ENCODE measurements around the gene DHRSX. TPM values are rescaled to one million over a fixed set of nuclear protein-coding genes. Genes with fewer than 3 reads are reported as not detected.

The DHRSX gene
- polyA plus RNA-seq, 2 of the 4 experiments (the other 2 are of a cell fraction), result 32.1 to 56.3 TPM

GRCh38 chrX:2446815-2447214, 54.0 kb downstream of the DHRSX start:
- Histone ChIP-seq H3K9me3 (no peaks in the 10 kb centered on the region), H3K27ac (no peak overlapping the region), H3K4me3 (no peak overlapping the region), H3K4me1 (peaks cover 10% of the 10 kb centered on the region; the same call in 1 of the 3 replicates), H3K4me2 (no peak overlapping the region)
- ATAC-seq, result no peak
- TF ChIP-seq, protein P1, sequence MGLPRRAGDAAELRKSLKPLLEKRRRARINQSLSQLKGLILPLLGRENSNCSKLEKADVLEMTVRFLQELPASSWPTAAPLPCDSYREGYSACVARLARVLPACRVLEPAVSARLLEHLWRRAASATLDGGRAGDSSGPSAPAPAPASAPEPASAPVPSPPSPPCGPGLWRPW (IDR thresholded peaks at IDR 0.05), result no peak
- no peak for TF ChIP-seq ZSCAN20 (CRISPR knock-in tag; IDR thresholded peaks at IDR 0.05)
- no peak for TF ChIP-seq MAFK (IDR thresholded peaks at IDR 0.05; ENCODE audit: partially characterized antibody)
- no peak for TF ChIP-seq PBX3 (IDR thresholded peaks at IDR 0.05)
- no peak for TF ChIP-seq SREBF2 (IDR thresholded peaks at IDR 0.05)
- no peak for TF ChIP-seq ZC3H11A (IDR thresholded peaks at IDR 0.05)
- no peak for TF ChIP-seq RAD21 (conservative IDR thresholded peaks at IDR 0.05 in 1 of 2, IDR thresholded peaks at IDR 0.05 in 1 of 2)
- TF ChIP-seq FOSL2 (IDR thresholded peaks at IDR 0.05), result no peak
- no peak for TF ChIP-seq FOSL2 (CRISPR knock-in tag; IDR thresholded peaks at IDR 0.05)
- no peak for TF ChIP-seq KDM5A (IDR thresholded peaks at IDR 0.05)
- no peak for TF ChIP-seq ESRRA (IDR thresholded peaks at IDR 0.05; ENCODE audit: borderline replicate concordance, low read length)
- no peak for TF ChIP-seq KDM1A (IDR thresholded peaks at IDR 0.05; ENCODE audit: low read depth)
- no peak for TF ChIP-seq CBX2 (IDR thresholded peaks at IDR 0.05; ENCODE audit: borderline replicate concordance, low read depth)
- no peak for TF ChIP-seq ZFP36 (IDR thresholded peaks at IDR 0.05; ENCODE audit: borderline replicate concordance, partially characterized antibody)
- TF ChIP-seq FOSB (CRISPR knock-in tag; IDR thresholded peaks at IDR 0.05), result no peak
- FAIRE-seq, result no peak
- 96% methylated on average over 14 of the region's 14 CpGs for WGBS (ENCODE audit: missing lambda C conversion rate)
- ChIA-PET POLR2A (no interaction called here), CTCF (no interaction called here)
- no peak for DNase-seq (ENCODE audit: low read depth in 1 of 2, low spot score in 1 of 2)

GRCh38 chrX:2445662-2446623, 54.8 kb downstream of the DHRSX start:
- ChIA-PET POLR2A (no interaction called here), CTCF (no interaction called here)
- DNase-seq (ENCODE audit: low read depth in 1 of 2, low spot score in 1 of 2), result peak in 1 of 2 experiments; percentile 72
- no peak overlapping the region for H3K27ac ChIP-seq
- peaks cover under 1% of the 10 kb centered on the region; the same call in 1 of the 3 replicates for H3K4me1 ChIP-seq
- TF ChIP-seq NFE2L2 (conservative IDR thresholded peaks at IDR 0.05; ENCODE audit: low read length), result no peak
- TF ChIP-seq ZSCAN20 (CRISPR knock-in tag; IDR thresholded peaks at IDR 0.05), result no peak
- no peak for TF ChIP-seq PBX3 (IDR thresholded peaks at IDR 0.05)
- no peak for TF ChIP-seq EHMT2 (IDR thresholded peaks at IDR 0.05; ENCODE audit: low read depth)
- TF ChIP-seq CHD4 (IDR thresholded peaks at IDR 0.05; ENCODE audit: borderline replicate concordance), result no peak
- TF ChIP-seq FOSL2 (IDR thresholded peaks at IDR 0.05), result no peak
- TF ChIP-seq FOSL2 (CRISPR knock-in tag; IDR thresholded peaks at IDR 0.05), result no peak
- TF ChIP-seq SMC3 (IDR thresholded peaks at IDR 0.05), result no peak
- H3K4me2 ChIP-seq, result no peak overlapping the region
- H3K9me3 ChIP-seq, result no peaks in the 10 kb centered on the region
- no peak; a peak in 1 of 6 replicates for ATAC-seq
- WGBS (ENCODE audit: missing lambda C conversion rate), result 92% methylated on average over 31 of the region's 31 CpGs
- no peak overlapping the region for H3K4me3 ChIP-seq
- no peak for FAIRE-seq

DNA sequence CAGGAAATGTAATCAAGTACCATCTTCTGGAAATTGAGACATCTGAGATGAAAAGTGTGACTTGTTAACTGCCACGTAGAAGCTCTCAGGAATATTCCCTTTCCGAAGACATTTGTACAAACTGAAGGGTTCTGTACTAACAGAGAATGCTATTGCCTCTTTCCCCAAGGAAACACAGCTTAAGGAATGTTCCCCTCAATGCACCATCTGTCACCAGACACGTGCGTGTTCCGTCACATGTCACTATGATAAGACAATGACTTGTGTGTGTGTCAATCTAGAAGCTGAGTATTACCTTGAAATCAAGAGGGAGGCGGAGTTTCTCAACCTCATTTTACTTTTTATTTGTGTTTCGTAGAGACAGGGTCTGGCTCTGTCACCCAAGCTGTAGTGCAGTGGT, 58.1 kb downstream of the DHRSX start:
- TF ChIP-seq POLR2AphosphoS2 (conservative IDR thresholded peaks at IDR 0.05; ENCODE audit: low read length), result no peak
- TF ChIP-seq CBX8 (IDR thresholded peaks at IDR 0.05), result no peak
- no peak for TF ChIP-seq NR3C1 (IDR thresholded peaks at IDR 0.05)
- TF ChIP-seq, protein P2, sequence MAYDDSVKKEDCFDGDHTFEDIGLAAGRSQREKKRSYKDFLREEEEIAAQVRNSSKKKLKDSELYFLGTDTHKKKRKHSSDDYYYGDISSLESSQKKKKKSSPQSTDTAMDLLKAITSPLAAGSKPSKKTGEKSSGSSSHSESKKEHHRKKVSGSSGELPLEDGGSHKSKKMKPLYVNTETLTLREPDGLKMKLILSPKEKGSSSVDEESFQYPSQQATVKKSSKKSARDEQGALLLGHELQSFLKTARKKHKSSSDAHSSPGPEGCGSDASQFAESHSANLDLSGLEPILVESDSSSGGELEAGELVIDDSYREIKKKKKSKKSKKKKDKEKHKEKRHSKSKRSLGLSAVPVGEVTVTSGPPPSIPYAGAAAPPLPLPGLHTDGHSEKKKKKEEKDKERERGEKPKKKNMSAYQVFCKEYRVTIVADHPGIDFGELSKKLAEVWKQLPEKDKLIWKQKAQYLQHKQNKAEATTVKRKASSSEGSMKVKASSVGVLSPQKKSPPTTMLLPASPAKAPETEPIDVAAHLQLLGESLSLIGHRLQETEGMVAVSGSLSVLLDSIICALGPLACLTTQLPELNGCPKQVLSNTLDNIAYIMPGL (CRISPR knock-in tag; IDR thresholded peaks at IDR 0.05; ENCODE audit: borderline replicate concordance), result no peak
- TF ChIP-seq EHF (CRISPR knock-in tag; IDR thresholded peaks at IDR 0.05), result no peak
- TF ChIP-seq KDM5A (IDR thresholded peaks at IDR 0.05), result no peak
- TF ChIP-seq HDAC2 (IDR thresholded peaks at IDR 0.05), result no peak
- Histone ChIP-seq H3K9me3 (peaks cover 13% of the 10 kb centered on the region; the same call in 2 of the 3 replicates), H3K27ac (no peak overlapping the region), H3K4me2 (no peak overlapping the region), H3K4me1 (no peaks in the 10 kb centered on the region), H3K4me3 (no peak overlapping the region)
- POLR2A ChIA-PET, result no interaction called here
- FAIRE-seq (no peak), ATAC-seq (no peak), DNase-seq (ENCODE audit: low read depth in 1 of 2, low spot score in 1 of 2) (no peak)
- CTCF ChIA-PET, result no interaction called here
- 95% methylated on average over 7 of the region's 7 CpGs for WGBS (ENCODE audit: missing lambda C conversion rate)

Measured in A549 (cell line).